ENCODE measurements around the gene TTC39B. TPM values are rescaled to one million over a fixed set of nuclear protein-coding genes. Genes with fewer than 3 reads are reported as not detected.

Gene TTC39B
- total RNA-seq, 1 experiment from 2014 or later = 7.4 TPM

DNA sequence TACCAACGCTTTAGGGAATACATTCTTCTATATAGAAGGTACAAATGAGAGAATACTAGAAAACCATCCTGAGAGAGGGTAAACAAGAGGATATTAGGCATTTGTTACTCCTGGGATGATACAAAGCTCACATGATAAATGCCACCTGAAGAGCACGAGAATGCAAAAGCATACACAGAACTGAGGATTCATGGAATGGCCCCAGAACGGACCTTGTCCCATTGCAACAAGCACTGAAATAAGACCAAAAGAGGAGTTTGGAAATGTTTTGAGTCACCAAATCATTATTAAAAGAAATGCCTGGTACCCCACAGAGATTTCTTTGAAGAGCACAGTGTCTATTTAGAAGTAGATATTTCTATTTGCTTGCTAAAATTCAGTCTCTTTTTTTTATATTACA lies 173.5 kb downstream of the TTC39B start:
- Histone ChIP-seq H3K27ac (ENCODE audit: low read depth, low read length) (no peak overlapping the region), H3K27me3 (ENCODE audit: insufficient read depth, low read length) (no peaks in the 10 kb centered on the region), H3K4me1 (ENCODE audit: control insufficient read depth in 1 of 2, insufficient read depth in 2 of 2, low read length in 2 of 2) (peaks cover 0 to 16% of the 10 kb centered on the region in 2 experiments; a peak in 2 of 4 replicates), H3K79me2 (ENCODE audit: insufficient read depth, low read length) (no peaks in the 10 kb centered on the region), H3K36me3 (ENCODE audit: control insufficient read depth in 1 of 2, insufficient read depth in 2 of 2, low read length in 2 of 2) (no peaks in the 10 kb centered on the region), H3K9me2 (ENCODE audit: insufficient read depth) (no peaks in the 10 kb centered on the region), H3K9me3 (ENCODE audit: control insufficient read depth in 1 of 2, insufficient read depth in 1 of 2, low read depth in 1 of 2, low read length in 2 of 2) (no peaks in the 10 kb centered on the region), H3K4me3 (replicated peaks in 1 of 2; ENCODE audit: low read depth in 1 of 2, low read length in 2 of 2) (no peak overlapping the region), H4K20me1 (ENCODE audit: insufficient read depth) (no peaks in the 10 kb centered on the region), H3K4me2 (ENCODE audit: low read length) (no peak overlapping the region), H2AFZ (ENCODE audit: low read depth, low read length, poor library complexity, severe bottlenecking) (no peak overlapping the region), H3K9ac (ENCODE audit: low read length) (no peak overlapping the region)
- RAD21 ChIA-PET (ENCODE audit: low non-redundant PET in 1 of 2, low total read pairs in 2 of 2, uncharacterized antibody in 2 of 2, unreplicated experiment in 2 of 2) = no interaction called here
- DNase-seq (ENCODE audit: low read depth, low spot score) (no peak), ATAC-seq (no peak)
- intact Hi-C loops (cut with micrococcal nuclease) = no loop called here
- no TSS peak for BruUV-seq (replicated peaks)
- POLR2A ChIA-PET = no interaction called here
- CTCF ChIA-PET = interaction anchor here (0.7 kb wide), 1 partner anchor 458 kb away, joined by 3 read pairs; no protein-coding TSS in a partner anchor
- TF ChIP-seq SRF (IDR thresholded peaks at IDR 0.05; ENCODE audit: low read depth) = no peak
- no peak for TF ChIP-seq CBX3 (IDR thresholded peaks at IDR 0.05; ENCODE audit: low read depth)
- TF ChIP-seq POLR2A (IDR thresholded peaks at IDR 0.05; ENCODE audit: borderline replicate concordance, extremely low read depth, insufficient read depth, insufficient read length) = no peak
- TF ChIP-seq ZNF274 (IDR thresholded peaks at IDR 0.05; ENCODE audit: low read depth, low read length) = no peak
- no peak for TF ChIP-seq CEBPB (IDR thresholded peaks at IDR 0.05; ENCODE audit: low read depth)
- no peak for TF ChIP-seq ZFX (IDR thresholded peaks at IDR 0.05)
- TF ChIP-seq, protein P1, sequence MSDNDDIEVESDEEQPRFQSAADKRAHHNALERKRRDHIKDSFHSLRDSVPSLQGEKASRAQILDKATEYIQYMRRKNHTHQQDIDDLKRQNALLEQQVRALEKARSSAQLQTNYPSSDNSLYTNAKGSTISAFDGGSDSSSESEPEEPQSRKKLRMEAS (IDR thresholded peaks at IDR 0.05) = no peak
- no peak for TF ChIP-seq YY1 (IDR thresholded peaks at IDR 0.05; ENCODE audit: extremely low read depth, insufficient replicate concordance, low read depth, low read length)
- TF ChIP-seq RAD21 (IDR thresholded peaks at IDR 0.05; ENCODE audit: low read depth) = no peak
- no peak for TF ChIP-seq POLR2AphosphoS5 (IDR thresholded peaks at IDR 0.05; ENCODE audit: low read depth, low read length)

DNA sequence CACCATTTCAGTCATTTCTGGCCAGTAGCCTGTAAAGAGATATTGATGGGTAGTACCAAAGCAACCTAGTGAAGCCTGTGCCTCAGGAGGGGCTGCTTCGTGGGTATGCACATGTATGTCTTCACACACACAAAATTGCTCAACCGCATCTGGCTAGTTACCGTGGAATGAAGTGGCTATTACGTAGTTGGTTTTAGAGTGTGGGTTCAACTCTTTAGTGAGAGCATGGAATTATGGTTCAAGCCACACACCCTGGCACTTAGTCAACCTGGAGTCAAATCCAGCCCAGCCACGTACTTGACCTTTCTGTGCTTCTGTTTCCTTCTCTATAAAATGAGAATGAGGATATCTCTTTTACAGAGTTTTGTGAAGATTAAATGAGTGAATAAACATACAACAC lies 174.9 kb downstream of the TTC39B start:
- no TSS peak for BruUV-seq (replicated peaks)
- RAD21 ChIA-PET (ENCODE audit: low non-redundant PET in 1 of 2, low total read pairs in 2 of 2, uncharacterized antibody in 2 of 2, unreplicated experiment in 2 of 2) = no interaction called here

More for the DNA sequence above, 174.9 kb downstream of the TTC39B start:
- H3K4me3 ChIP-seq (replicated peaks in 1 of 2; ENCODE audit: low read depth in 1 of 2, low read length in 2 of 2) = no peak overlapping the region
- ATAC-seq = no peak
- H3K79me2 ChIP-seq (ENCODE audit: insufficient read depth, low read length) = no peaks in the 10 kb centered on the region
- peaks cover 0 to 16% of the 10 kb centered on the region in 2 experiments; a peak in 2 of 4 replicates for H3K4me1 ChIP-seq (ENCODE audit: control insufficient read depth in 1 of 2, insufficient read depth in 2 of 2, low read length in 2 of 2)
- no peak overlapping the region for H3K4me2 ChIP-seq (ENCODE audit: low read length)
- no peaks in the 10 kb centered on the region for H4K20me1 ChIP-seq (ENCODE audit: insufficient read depth)
- TF ChIP-seq, protein P2, sequence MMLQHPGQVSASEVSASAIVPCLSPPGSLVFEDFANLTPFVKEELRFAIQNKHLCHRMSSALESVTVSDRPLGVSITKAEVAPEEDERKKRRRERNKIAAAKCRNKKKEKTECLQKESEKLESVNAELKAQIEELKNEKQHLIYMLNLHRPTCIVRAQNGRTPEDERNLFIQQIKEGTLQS (IDR thresholded peaks at IDR 0.05) = no peak
- TF ChIP-seq ZFX (IDR thresholded peaks at IDR 0.05) = no peak
- ChIA-PET POLR2A (no interaction called here), CTCF (no interaction called here)
- H3K27ac ChIP-seq (ENCODE audit: low read depth, low read length) = no peak overlapping the region
- H3K36me3 ChIP-seq (ENCODE audit: control insufficient read depth in 1 of 2, insufficient read depth in 2 of 2, low read length in 2 of 2) = no peaks in the 10 kb centered on the region
- H3K9ac ChIP-seq (ENCODE audit: low read length) = no peak overlapping the region
- peaks cover 9% of the 10 kb centered on the region for H3K27me3 ChIP-seq (ENCODE audit: insufficient read depth, low read length)
- intact Hi-C loops (cut with micrococcal nuclease) = no loop called here
- no peak for DNase-seq (ENCODE audit: low read depth, low spot score)
- no peaks in the 10 kb centered on the region for H3K9me3 ChIP-seq (ENCODE audit: control insufficient read depth in 1 of 2, insufficient read depth in 1 of 2, low read depth in 1 of 2, low read length in 2 of 2)
- no peak overlapping the region for H2AFZ ChIP-seq (ENCODE audit: low read depth, low read length, poor library complexity, severe bottlenecking)
- H3K9me2 ChIP-seq (ENCODE audit: insufficient read depth) = no peaks in the 10 kb centered on the region
